Activated CD8-positive, alpha-beta memory T cell treated with anti-CD3 and anti-CD28 coated beads, Interleukin-2, amount 50 U/mL, for 48 hours (primary cell): ENCODE results near the gene CLDN7.

Source experiments
- DNase-seq: peaks from one replicate; pipeline ENCODE4 v3.0.0-alpha.2; 2020

Gene CLDN7

DNA sequence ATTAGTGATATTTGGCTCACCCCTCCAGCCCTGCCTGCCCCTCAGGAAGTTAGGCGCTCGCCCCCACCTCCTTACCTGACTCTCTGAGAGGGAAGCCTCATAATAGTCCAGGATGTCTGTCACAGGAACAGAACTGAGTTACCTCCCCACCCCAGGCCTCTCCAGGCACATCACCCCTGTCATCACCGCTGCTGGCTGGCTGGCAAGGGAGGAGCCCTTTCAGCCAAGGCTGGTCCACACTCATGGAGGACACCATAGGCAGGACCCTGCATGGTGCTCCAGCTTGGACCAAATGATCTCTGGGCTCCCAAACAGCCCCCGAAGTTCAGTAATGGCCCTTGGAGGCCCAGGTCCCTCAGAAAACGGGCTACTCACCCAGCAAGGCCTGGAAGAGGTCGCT lies 44.1 kb downstream of the CLDN7 start:
- DNase-seq = no peak

DNA sequence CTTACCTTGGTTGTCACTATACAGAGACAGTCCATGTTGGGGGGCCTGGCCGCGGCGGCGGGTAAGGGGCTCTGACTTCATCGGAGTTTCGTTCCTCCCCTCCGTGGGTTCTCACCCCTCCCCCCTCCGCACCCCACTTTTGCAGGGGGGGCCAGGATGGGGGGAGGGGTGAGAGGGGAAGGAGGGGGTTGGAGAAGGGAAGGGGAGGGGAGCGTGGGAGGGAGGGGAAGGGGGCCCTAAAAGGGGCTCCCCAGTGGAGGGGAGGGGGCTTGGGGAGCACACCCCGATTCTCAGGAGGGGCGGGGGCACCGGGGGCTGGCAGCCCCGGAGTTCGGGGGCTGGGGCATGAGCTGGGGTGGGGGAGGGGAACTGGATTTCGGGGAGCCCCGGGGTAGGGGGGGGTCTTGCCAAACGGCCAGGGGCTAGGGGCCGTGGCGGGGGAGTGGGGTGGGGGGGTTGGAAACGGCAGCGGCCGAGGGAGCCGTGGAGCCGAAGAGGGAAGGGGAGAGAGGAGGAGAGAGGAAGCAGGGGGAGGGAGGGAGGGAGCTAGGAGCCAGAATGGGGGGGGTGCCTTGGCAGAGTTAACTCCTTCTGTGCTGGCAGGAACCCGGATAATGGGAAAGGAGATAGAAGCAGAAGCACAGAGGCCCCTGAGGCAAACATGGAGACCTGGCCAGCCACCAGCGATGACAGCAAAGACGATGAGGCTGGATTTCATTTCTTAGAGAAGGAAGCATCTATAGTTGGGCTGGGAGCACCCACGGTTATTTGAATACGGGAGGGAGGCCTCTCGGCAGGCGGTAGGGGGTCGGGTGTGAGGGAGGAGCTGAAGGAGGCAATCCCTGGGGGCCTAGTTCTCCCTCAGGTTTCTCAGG lies 44.9 kb downstream of the CLDN7 start:
- no peak for DNase-seq

DNA sequence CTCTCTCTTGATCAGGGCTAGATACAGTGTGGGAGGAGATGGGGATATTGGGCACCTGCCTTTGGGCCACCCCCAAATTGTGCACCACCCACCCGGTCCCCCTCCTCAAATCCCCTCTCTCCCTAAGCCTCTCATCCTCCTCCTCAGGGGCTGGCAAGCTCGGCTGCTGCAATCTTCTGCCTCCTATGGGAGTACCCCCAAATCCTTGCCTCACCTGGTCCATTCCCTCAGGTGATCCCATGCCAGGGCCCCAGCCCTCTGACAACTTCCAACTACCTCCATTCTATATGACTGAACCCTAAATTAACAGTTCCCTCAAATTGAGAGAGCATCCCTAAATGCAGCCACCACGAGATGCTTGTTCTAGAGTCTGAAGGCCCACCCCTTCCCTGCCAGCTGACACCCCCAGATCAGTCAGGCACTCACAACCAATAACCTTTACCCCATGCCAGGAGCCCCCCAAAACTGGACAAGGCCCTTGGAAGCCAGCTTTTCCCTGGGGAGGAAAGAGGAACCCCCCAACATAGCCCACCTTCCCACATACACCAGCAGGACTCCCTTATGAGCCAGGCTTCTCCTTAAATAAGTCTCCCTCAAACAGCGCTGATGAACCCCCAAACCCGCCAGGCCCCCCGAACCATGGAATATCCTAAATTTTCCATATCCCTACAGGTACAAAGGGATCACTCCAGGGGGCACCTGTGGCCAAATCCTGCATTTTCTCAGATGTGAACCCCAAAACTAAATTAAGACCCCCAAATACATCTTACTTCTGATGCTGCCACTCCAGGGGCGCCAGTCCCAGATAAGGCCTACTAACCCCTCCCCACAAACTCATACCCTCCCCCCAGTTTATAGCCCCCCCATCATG lies 45.8 kb downstream of the CLDN7 start:
- DNase-seq = no peak

DNA sequence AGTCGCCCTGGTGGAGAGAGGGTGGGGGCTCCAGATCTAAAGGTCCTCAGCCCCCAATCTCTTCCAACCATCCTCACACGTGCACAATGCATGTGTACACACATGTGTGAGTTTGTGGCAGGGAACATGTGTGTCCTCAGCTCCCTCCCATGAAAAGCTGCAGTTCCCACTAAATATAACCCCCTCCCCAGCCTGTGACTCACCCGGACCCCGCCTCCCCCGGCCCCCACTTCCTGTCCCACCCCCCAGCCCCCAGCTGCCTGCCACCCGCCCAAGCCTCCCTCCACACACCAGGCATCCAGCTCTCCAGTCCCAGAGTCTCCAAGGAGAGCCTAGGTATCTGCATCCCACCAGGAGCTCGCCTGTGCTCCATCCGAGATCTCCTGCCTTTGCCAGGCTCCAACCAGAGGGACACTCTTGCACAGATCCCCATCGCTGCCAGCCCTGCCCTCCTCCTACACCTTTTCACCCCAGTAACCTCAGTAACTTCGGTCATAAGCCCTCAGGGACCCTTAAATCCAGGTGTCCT lies 46.6 kb downstream of the CLDN7 start:
- no peak for DNase-seq

DNA sequence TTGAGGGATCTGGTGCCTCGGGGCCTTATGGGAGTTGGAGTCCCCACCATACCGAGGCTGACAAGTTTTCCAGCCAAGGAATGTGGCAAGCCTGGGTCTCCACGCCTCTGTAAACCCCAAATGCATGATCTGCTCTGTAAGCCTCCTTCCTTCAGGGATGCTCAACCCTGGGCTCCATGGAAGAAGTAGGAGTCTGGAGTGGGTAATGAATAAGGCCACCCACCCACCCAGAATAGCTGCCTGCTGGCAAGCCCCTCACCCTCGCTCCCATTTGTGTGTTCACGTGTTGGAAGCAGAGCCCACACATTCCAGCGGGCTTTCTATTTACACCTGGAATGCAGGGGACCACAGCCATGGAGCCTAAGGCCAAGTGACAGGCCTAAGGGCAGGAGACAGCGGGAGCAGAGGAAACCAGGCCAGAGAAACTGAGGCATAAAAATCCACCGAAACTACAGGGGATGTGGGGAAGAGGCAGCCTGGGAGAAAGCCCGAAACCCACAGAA lies 47.1 kb downstream of the CLDN7 start:
- DNase-seq = no peak

DNA sequence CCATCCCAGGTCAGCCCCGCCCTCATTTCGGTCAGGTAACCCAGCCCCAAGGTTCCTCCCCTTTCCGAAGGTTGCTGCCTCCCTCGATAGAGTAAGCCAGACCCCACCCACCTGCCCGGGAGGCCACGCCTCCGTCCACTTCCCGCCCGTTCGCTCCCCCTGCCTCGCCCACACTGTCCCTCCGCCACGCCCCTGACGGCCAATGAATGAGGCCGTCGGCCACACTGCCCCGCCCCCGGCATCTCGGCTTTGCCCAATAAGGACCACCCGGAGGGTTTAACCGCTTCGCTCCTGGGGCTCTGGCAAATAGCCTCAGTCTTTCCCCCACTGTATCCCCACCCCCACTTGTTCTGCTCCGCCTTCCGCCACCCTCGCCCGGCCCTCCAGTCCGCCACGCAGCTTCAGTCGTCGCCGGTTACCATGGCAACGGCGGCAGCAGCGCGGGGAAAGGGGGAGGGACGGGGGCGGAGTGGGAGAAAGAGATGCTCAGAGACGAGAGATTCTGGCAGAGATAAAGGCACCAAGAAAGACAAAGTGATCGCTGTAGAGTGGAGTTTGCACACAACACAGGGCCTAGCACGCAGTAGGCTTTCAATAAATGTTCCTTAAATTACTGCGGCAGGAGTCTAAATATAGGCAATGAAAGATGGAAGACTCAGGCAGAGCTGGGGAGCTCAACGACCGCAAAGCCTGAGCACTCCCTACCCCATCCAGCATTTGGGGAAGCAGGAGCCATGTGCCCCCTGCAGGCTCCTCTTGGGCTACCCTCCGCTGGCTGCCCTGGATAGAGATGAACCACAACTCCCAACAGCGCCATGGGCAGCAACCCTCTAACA lies 47.8 kb downstream of the CLDN7 start:
- DNase-seq = peak; percentile 99

DNA sequence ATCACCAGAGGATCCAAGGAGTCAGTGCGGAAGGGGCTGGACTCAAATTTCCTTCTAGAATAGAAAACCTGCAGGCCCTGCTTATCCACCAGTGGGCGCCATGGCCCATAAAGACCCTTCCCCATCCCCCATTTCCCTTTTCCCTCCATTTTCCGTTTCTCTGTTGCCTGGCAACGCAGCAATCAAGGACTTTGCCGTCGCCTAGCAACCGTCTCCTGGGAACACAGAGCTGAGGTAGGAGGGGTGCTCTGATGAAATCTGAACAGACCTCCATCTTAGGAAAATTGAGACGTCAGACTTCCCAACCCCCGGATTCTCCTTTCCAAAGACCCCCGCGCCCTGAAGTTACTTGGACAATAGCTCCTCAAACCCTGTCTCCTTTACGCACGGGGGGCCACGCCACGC lies 48.4 kb downstream of the CLDN7 start:
- no peak for DNase-seq

DNA sequence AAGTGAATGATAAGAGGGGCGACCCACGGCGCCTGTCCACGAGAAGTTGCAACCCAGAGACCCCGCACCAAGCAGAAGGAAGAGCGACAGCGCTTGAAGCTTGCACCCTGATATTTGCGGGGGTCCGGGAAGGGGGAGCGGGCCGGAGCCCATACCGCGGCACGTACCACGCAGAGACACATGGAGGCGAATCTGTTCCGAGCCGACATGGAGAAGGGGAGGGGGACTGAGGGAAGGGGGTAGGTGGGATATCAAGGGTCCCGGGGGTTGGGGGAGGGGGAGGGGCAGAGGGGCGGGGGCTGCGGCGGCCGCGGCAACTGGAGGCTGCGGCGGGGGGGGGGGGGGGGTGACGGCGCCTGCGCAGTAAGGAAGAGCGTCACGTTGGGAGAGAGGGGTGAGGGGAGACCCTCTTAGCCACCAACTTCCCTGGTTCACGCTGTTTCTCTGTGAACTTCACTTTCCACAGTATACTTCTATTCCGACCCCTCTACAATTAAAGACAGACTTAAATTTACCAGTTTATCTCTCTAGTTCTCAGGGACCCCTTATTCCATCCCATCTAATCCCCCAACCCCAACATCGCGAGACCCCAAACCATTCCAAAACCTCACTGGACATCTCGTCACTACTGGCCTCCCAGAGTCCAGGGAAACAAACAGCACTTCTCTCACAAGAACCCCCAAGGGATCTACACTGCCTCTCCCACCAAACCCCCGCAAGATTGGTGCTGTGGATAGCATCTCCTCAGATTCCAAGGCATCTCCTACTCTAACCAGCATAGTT lies 50.6 kb downstream of the CLDN7 start:
- DNase-seq = no peak
